ENCODE data around the gene DOCK4.

DNA sequence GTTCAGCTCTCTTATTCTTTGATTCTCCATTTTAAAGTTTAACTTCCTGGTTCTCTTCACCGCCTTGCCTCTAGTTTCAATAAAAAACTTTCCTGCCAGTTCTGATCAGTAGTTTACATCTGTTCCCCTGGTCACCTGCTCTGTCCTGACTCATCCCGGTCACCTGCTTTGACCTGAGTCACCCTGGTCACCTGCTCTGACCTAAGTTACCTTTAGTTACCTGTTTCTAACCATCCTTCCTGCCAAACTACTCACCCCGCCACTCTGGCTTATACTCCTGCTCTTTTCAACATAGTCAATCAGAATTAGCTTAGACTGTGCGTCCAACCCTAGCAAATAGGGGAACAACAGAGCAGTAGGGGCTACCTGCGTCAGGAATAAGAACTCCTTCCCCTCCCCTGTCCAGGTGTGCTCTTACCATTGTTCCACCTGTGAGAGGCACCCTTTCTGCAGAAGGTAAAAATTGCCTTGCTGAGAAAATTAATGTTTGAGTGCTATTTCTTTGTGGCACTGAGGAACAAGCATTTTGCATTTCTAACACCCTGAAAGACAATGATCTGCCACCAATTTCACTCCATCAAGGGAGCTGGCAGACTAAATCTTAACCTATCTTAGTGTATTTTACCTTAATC is 263.6 kb downstream of the DOCK4 start:
- TF ChIP-seq CTCF (IDR thresholded peaks at IDR 0.05) (no peak), POLR2A (IDR thresholded peaks at IDR 0.05) (no peak)
